OCI-LY1 (cell line): ENCODE measurements around the gene ATXN1.

Experiments used
- H2AFZ ChIP-seq: fragments of 200-600 bp; sonication (generic), shearing (Covaris generic); 2 replicates; pipeline ENCODE4 v1.6.0; 2014; ENCODE audit warnings: antibody characterized with exemption, mild to moderate bottlenecking, low read length
- H3F3A ChIP-seq: fragments of 200-600 bp; sonication (generic), shearing (Covaris generic); 2 replicates; pipeline ENCODE4 v1.6.0; 2014; ENCODE audit warnings: mild to moderate bottlenecking, antibody characterized with exemption, low read length, moderate library complexity; ENCODE audit not compliant: insufficient read depth
- H3K27ac ChIP-seq: fragments of 200-600 bp; sonication (generic); 2 replicates; pipeline ENCODE4 v1.5.1; 2014; ENCODE audit warnings: low read length, mixed run types, mild to moderate bottlenecking, low read depth; ENCODE audit not compliant: poor library complexity, severe bottlenecking
- H3K27me3 ChIP-seq: fragments of 200-600 bp; sonication (generic); 2 replicates; pipeline ENCODE4 v1.6.0; 2014; ENCODE audit warnings: antibody characterized with exemption, mild to moderate bottlenecking, low read length, moderate library complexity; ENCODE audit not compliant: insufficient read depth
- H3K36me3 ChIP-seq: fragments of 200-600 bp; sonication (generic); 2 replicates; pipeline ENCODE4 v1.6.1; 2014; ENCODE audit warnings: mild to moderate bottlenecking, antibody characterized with exemption, low read length, moderate library complexity, mixed read lengths; ENCODE audit not compliant: insufficient read depth
- H3K4me1 ChIP-seq: fragments of 200-600 bp; sonication (generic); 2 replicates; pipeline ENCODE4 v1.5.1; 2014; ENCODE audit warnings: mild to moderate bottlenecking, low read length, moderate library complexity; ENCODE audit not compliant: insufficient read depth, severe bottlenecking
- H3K4me2 ChIP-seq: fragments of 200-600 bp; sonication (generic), shearing (Covaris generic); 2 replicates; pipeline ENCODE4 v1.6.1; 2014; ENCODE audit warnings: low read length
- H3K4me3 ChIP-seq: fragments of 200-600 bp; sonication (generic); 2 replicates; pipeline ENCODE4 v1.5.1; 2014; ENCODE audit warnings: low read length, low read depth, mild to moderate bottlenecking, mixed read lengths; ENCODE audit not compliant: poor library complexity, severe bottlenecking
- H3K79me2 ChIP-seq: fragments of 200-600 bp; shearing (Covaris generic); 2 replicates; pipeline ENCODE4 v1.6.1; 2016; ENCODE audit warnings: mixed run types, low read length, mixed read lengths; ENCODE audit not compliant: insufficient read depth
- H3K9ac ChIP-seq: fragments of 200-600 bp; sonication (generic), shearing (Covaris generic); 2 replicates; pipeline ENCODE4 v1.6.1; 2014; ENCODE audit warnings: mild to moderate bottlenecking, low read length, mixed read lengths
- H3K9me2 ChIP-seq: fragments of 200-600 bp; sonication (generic), shearing (Covaris generic); 2 replicates; pipeline ENCODE4 v1.6.1; 2014; ENCODE audit warnings: low read depth, mild to moderate bottlenecking, low read length, mixed read lengths
- H3K9me3 ChIP-seq: fragments of 200-600 bp; shearing (Covaris generic); 2 replicates; pipeline ENCODE4 v1.6.1; 2014; ENCODE audit warnings: low read length, mixed read lengths
- H4K20me1 ChIP-seq: fragments of 200-600 bp; sonication (generic), shearing (Covaris generic); 2 replicates; pipeline ENCODE4 v1.6.0; 2016; ENCODE audit warnings: mild to moderate bottlenecking, low read length; ENCODE audit not compliant: insufficient read depth
- EZH2 ChIP-seq: fragments of 200-600 bp; sonication (generic), shearing (Covaris generic); IDR thresholded peaks from 2 replicates; pipeline ENCODE4 v1.8.0; 2017; ENCODE audit warnings: borderline replicate concordance, mixed run types, mild to moderate bottlenecking, antibody characterized with exemption, low read length, moderate library complexity, mixed read lengths
- TF ChIP-seq, protein P1 (sequence below): fragments of 200-600 bp; sonication (generic), shearing (Covaris generic); IDR thresholded peaks from 2 replicates; pipeline ENCODE4 v1.5.1; 2017; ENCODE audit warnings: mild to moderate bottlenecking, antibody characterized with exemption, low read length, moderate library complexity, mixed read lengths

ATXN1 gene

DNA sequence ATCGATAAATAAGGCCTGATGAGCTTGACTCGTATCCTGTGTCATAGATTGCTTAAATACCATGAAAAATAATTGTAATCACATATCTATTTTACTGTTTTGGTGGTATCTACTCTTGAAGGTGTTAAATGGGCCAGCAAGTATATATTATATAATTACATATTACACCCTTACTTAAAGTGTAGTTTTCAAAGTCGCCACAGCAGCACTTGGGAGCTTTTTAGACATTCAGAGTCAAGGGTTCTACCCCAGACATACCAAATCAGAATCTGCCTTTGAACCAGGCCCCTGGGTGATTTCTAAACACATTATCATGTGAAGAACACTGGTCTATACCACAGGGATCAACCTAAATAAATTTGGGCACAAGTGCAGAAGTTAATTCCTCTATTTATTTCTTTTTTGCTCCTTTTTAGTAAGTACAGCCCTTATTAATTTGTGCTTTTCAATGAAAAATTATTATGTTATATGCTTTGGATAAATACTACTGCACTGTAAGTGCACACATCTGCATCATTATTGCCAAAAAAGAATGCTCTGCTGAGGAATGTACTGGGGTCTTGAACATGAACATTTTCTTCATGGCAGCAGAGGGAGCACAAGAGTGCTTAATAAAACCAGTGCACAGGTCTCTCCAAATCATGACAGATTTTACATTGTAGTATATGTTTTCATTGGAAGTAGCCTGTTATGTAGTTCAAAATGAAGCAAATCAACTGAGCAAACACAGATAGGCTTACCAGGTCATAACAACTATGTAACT is 3.1 kb upstream of the ATXN1 start:
- no peak overlapping the region for H3K4me3 ChIP-seq
- H3F3A ChIP-seq = no peaks in the 10 kb centered on the region
- no peak for TF ChIP-seq EZH2
- TF ChIP-seq, protein P1, sequence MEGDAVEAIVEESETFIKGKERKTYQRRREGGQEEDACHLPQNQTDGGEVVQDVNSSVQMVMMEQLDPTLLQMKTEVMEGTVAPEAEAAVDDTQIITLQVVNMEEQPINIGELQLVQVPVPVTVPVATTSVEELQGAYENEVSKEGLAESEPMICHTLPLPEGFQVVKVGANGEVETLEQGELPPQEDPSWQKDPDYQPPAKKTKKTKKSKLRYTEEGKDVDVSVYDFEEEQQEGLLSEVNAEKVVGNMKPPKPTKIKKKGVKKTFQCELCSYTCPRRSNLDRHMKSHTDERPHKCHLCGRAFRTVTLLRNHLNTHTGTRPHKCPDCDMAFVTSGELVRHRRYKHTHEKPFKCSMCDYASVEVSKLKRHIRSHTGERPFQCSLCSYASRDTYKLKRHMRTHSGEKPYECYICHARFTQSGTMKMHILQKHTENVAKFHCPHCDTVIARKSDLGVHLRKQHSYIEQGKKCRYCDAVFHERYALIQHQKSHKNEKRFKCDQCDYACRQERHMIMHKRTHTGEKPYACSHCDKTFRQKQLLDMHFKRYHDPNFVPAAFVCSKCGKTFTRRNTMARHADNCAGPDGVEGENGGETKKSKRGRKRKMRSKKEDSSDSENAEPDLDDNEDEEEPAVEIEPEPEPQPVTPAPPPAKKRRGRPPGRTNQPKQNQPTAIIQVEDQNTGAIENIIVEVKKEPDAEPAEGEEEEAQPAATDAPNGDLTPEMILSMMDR = peak; percentile 31; the same call in 1 of the 2 replicates

DNA sequence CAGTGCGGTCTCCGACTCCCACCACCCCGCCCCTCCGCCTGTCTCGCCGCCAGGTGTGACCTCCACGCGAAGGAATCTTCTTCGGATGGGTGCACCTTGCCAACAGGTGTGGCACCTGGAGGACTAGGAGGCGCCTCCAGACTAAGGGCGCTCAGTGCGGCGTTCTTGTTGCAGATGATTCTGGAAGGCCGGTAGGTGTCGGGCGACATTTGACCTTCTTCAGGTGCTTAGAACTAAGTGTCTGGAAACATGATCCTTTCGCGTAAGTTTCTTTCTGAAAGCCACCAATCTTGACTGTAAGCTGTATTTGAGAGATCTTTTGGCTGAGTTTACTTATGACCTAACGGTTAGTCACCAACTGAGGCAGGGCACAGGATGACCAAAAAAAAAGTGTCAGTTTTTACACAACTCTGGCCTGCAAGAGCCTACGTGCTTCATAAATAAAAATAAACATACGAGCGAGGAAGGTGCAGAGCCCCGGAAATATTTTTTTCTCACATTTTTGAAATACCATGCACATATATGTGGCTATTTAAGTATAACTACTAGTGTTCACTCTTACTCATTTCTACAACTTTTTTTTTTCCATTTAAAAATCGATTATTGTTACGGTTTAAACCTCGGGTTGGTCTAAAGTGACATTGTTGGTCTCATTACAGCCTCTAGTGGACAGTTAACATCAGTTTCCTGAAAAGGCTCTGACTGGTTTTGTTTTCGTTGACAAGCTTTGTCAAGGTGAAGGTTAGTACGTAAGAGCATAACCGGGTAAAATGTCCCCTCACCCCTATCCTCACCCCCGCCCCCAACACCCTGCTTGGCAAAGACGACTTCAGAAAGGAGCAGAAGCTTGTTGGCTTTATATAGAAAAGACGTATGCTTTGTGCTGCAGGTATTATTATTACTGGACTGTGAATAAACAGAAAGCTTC is 1.6 kb upstream of the ATXN1 start:
- no peak overlapping the region for H3K27ac ChIP-seq
- TF ChIP-seq, protein P1 = peak; percentile 67
- no peak for TF ChIP-seq EZH2

More for the DNA sequence above, 3.1 kb upstream of the ATXN1 start:
- no peaks in the 10 kb centered on the region for H3K36me3 ChIP-seq
- H3K27me3 ChIP-seq = no peaks in the 10 kb centered on the region; the same call in 1 of the 2 replicates
- H3K79me2 ChIP-seq = no peaks in the 10 kb centered on the region
- H4K20me1 ChIP-seq = no peaks in the 10 kb centered on the region
- H3K9ac ChIP-seq = no peak overlapping the region
- H3K4me1 ChIP-seq = peaks cover 25% of the 10 kb centered on the region
- no peak overlapping the region for H2AFZ ChIP-seq
- no peaks in the 10 kb centered on the region for H3K9me2 ChIP-seq
- H3K4me2 ChIP-seq = no peak overlapping the region
- no peak overlapping the region for H3K27ac ChIP-seq
- no peaks in the 10 kb centered on the region for H3K9me3 ChIP-seq

DNA sequence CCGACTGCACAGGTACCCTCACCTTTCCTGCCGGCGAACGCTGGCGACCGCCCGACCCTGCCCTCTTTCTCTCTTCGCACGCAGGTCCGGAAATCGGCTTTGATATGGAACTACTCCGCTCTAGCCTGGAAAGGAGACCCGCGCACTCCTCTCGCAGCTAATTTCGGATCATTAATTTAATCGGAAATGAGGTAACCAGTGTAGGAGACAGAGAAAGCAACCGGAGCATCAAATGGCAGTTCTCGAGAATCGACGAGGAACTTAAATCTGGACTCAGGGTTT is 949 bp upstream of the ATXN1 start:
- Histone ChIP-seq H3K9me2 (no peaks in the 10 kb centered on the region), H3K27me3 (no peaks in the 10 kb centered on the region; the same call in none of the 2 replicates), H3K4me1 (peaks cover 25% of the 10 kb centered on the region), H3K4me2 (peak overlapping the region; percentile 70), H3K9me3 (no peaks in the 10 kb centered on the region), H3F3A (no peaks in the 10 kb centered on the region), H3K36me3 (no peaks in the 10 kb centered on the region), H4K20me1 (no peaks in the 10 kb centered on the region), H3K27ac (no peak overlapping the region), H2AFZ (no peak overlapping the region), H3K9ac (no peak overlapping the region), H3K4me3 (peak overlapping the region; percentile 51), H3K79me2 (no peaks in the 10 kb centered on the region)
- TF ChIP-seq, protein P1 = no peak

More for the DNA sequence above, 1.6 kb upstream of the ATXN1 start:
- H3F3A ChIP-seq = no peaks in the 10 kb centered on the region
- no peak overlapping the region for H2AFZ ChIP-seq
- H3K4me1 ChIP-seq = peaks cover 25% of the 10 kb centered on the region
- H3K36me3 ChIP-seq = no peaks in the 10 kb centered on the region
- no peaks in the 10 kb centered on the region for H3K9me3 ChIP-seq
- no peak overlapping the region for H3K9ac ChIP-seq
- H4K20me1 ChIP-seq = no peaks in the 10 kb centered on the region
- H3K27me3 ChIP-seq = no peaks in the 10 kb centered on the region; the same call in none of the 2 replicates
- H3K9me2 ChIP-seq = no peaks in the 10 kb centered on the region
- no peaks in the 10 kb centered on the region for H3K79me2 ChIP-seq
- H3K4me2 ChIP-seq = peak overlapping the region; percentile 70; the same call in 1 of the 2 replicates
- peak overlapping the region; percentile 51 for H3K4me3 ChIP-seq
